ENCODE results near the gene ARMC9. TPM values are rescaled to one million over a fixed set of nuclear protein-coding genes. Genes with fewer than 3 reads are reported as not detected.

The ARMC9 gene
- total RNA-seq, 1 experiment from 2014 or later: 14.9 TPM

GRCh38 chr2:231386446-231386845, 188.0 kb downstream of the ARMC9 start:
- Histone ChIP-seq H3K36me3 (ENCODE audit: insufficient read depth, low read length, poor library complexity, severe bottlenecking) (no peaks in the 10 kb centered on the region), H3K9me3 (ENCODE audit: low read depth, low read length, poor library complexity, severe bottlenecking) (peaks cover 10% of the 10 kb centered on the region), H3K4me1 (ENCODE audit: insufficient read depth, low read length, poor library complexity, severe bottlenecking) (no peaks in the 10 kb centered on the region), H3K4me3 (ENCODE audit: low read depth, low read length, poor library complexity, severe bottlenecking) (no peak overlapping the region), H3K27me3 (replicated peaks; ENCODE audit: insufficient read depth, low read depth, low read length, poor library complexity) (no peaks in the 10 kb centered on the region), H3K27ac (ENCODE audit: low read depth, low read length, poor library complexity, severe bottlenecking) (no peak overlapping the region)
- ChIA-PET POLR2A (ENCODE audit: low non-redundant PET) (no interaction called here), CTCF (no interaction called here)
- no peak for TF ChIP-seq EZH2 (IDR thresholded peaks at IDR 0.05; ENCODE audit: borderline replicate concordance, low read depth, low read length, poor library complexity, severe bottlenecking)
- TF ChIP-seq CTCF (conservative IDR thresholded peaks at IDR 0.05; ENCODE audit: low read depth, low read length): no peak
- DNase-seq (ENCODE audit: low spot score): no peak
- intact Hi-C loops (cut with micrococcal nuclease; ENCODE audit: unreplicated experiment): no loop called here
- no TSS peak for BruUV-seq (replicated peaks)

- ChIA-PET POLR2A (ENCODE audit: low non-redundant PET) (no interaction called here), CTCF (no interaction called here)
- no peak for TF ChIP-seq CTCF (conservative IDR thresholded peaks at IDR 0.05; ENCODE audit: low read depth, low read length)
- no peaks in the 10 kb centered on the region for H3K36me3 ChIP-seq (ENCODE audit: insufficient read depth, low read length, poor library complexity, severe bottlenecking)
- no peaks in the 10 kb centered on the region for H3K4me1 ChIP-seq (ENCODE audit: insufficient read depth, low read length, poor library complexity, severe bottlenecking)
- BruUV-seq (replicated peaks): no TSS peak
- peaks cover 10% of the 10 kb centered on the region for H3K9me3 ChIP-seq (ENCODE audit: low read depth, low read length, poor library complexity, severe bottlenecking)
- no peak for DNase-seq (ENCODE audit: low spot score)
- H3K27ac ChIP-seq (ENCODE audit: low read depth, low read length, poor library complexity, severe bottlenecking): no peak overlapping the region
- intact Hi-C loops (cut with micrococcal nuclease; ENCODE audit: unreplicated experiment): no loop called here
- no peak overlapping the region for H3K4me3 ChIP-seq (ENCODE audit: low read depth, low read length, poor library complexity, severe bottlenecking)
- no peaks in the 10 kb centered on the region for H3K27me3 ChIP-seq (replicated peaks; ENCODE audit: insufficient read depth, low read depth, low read length, poor library complexity)
Measured at GRCh38 chr2:231387904-231388724, 189.7 kb downstream of the ARMC9 start.

- H3K36me3 ChIP-seq (ENCODE audit: insufficient read depth, low read length, poor library complexity, severe bottlenecking): no peaks in the 10 kb centered on the region
- ChIA-PET POLR2A (ENCODE audit: low non-redundant PET) (no interaction called here), CTCF (no interaction called here)
- BruUV-seq (replicated peaks): no TSS peak
- H3K27me3 ChIP-seq (replicated peaks; ENCODE audit: insufficient read depth, low read depth, low read length, poor library complexity): no peaks in the 10 kb centered on the region
- no peaks in the 10 kb centered on the region for H3K4me1 ChIP-seq (ENCODE audit: insufficient read depth, low read length, poor library complexity, severe bottlenecking)
- H3K27ac ChIP-seq (ENCODE audit: low read depth, low read length, poor library complexity, severe bottlenecking): no peak overlapping the region
- DNase-seq (ENCODE audit: low spot score): no peak
- intact Hi-C loops (cut with micrococcal nuclease; ENCODE audit: unreplicated experiment): no loop called here
- peaks cover 10% of the 10 kb centered on the region for H3K9me3 ChIP-seq (ENCODE audit: low read depth, low read length, poor library complexity, severe bottlenecking)
- no peak overlapping the region for H3K4me3 ChIP-seq (ENCODE audit: low read depth, low read length, poor library complexity, severe bottlenecking)
- no peak for TF ChIP-seq EZH2 (IDR thresholded peaks at IDR 0.05; ENCODE audit: borderline replicate concordance, low read depth, low read length, poor library complexity, severe bottlenecking)
- TF ChIP-seq CTCF (conservative IDR thresholded peaks at IDR 0.05; ENCODE audit: low read depth, low read length): no peak
Measured at GRCh38 chr2:231388725-231389346, 190.4 kb downstream of the ARMC9 start.
